ENCODE measurements around the gene PRR5L. TPM values are rescaled to one million over a fixed set of nuclear protein-coding genes. Genes with fewer than 3 reads are reported as not detected.

PRR5L gene
- total and polyA plus RNA-seq, 2 donors (not counting 1 experiment from before 2014, with no cell fraction given) = 4.0 to 5.9 TPM

DNA sequence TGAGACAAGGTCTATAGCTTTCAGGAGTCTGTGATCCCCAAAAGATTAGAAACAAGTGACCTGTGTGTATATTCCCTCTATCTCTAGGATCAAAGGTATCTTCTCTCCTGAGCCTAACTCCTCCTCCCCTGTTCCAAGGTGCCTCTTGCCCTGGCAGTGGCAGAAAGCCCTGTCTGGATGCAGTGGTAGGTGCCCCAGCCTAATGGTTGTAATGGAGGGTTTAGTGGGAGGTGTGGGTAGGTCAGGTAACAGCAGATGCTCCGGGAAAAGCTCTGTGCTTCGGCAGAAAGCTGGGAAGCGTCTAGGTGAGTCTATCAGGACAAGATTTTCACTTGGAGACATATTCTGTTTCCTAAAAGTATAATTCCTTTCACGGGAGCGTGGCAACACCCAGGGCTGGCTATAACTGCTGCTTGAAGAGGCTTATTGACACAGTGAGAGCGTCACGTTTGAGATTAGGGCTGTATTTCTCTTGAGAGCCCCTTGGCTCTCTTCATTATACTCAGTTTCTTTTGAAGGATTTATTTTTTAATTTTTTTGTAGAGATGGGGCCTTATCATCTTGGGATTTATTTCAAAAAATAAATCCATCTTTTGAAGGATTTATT lies 49.5 kb downstream of the PRR5L start:
- ChIA-PET POLR2A (no interaction called here), CTCF (no interaction called here)
- Histone ChIP-seq H2AFZ (ENCODE audit: insufficient read depth, low read depth, low read length, poor library complexity, severe bottlenecking) (no peak overlapping the region), H3K36me3 (replicated peaks in 1 of 2; ENCODE audit: control extremely low read depth in 1 of 2, control insufficient read depth in 1 of 2, extremely low read depth in 1 of 2, insufficient read depth in 2 of 2, low read length in 1 of 2) (no peaks in the 10 kb centered on the region), H3K4me1 (ENCODE audit: control insufficient read depth in 2 of 2, insufficient read depth in 2 of 2, low read length in 2 of 2) (no peaks in the 10 kb centered on the region), H4K20me1 (ENCODE audit: control insufficient read depth, insufficient read depth, low read length, poor library complexity, severe bottlenecking) (no peaks in the 10 kb centered on the region), H3K27ac (ENCODE audit: low read length in 2 of 2) (no peak overlapping the region), H3K79me2 (ENCODE audit: control insufficient read depth, insufficient read depth, low read length) (no peaks in the 10 kb centered on the region), H3K4me3 (ENCODE audit: control extremely low read depth in 1 of 5, extremely low read depth in 1 of 5, insufficient read depth in 1 of 5, low read depth in 2 of 5, low read length in 4 of 5) (no peak overlapping the region), H3K4me2 (replicated peaks; ENCODE audit: low read depth, low read length, poor library complexity, severe bottlenecking) (no peak overlapping the region), H3K9me3 (ENCODE audit: control extremely low read depth in 1 of 3, control insufficient read depth in 2 of 3, insufficient read depth in 1 of 3, low read length in 2 of 3) (no peaks in the 10 kb centered on the region), H3K27me3 (replicated peaks in 1 of 4; ENCODE audit: control extremely low read depth in 1 of 4, control insufficient read depth in 3 of 4, insufficient read depth in 4 of 4, low read length in 3 of 4) (peaks cover 0 to 5% (median 2%) of the 10 kb centered on the region in 4 experiments), H3K9ac (ENCODE audit: low read length) (no peak overlapping the region)
- WGBS (ENCODE audit: insufficient coverage) = 93% methylated on average over 5 of the region's 7 CpGs
- Mint-ChIP-seq H3K4me1 (peaks cover 1% of the 10 kb centered on the region), H3K27ac (no peak overlapping the region), H3K27me3 (peaks cover 22% of the 10 kb centered on the region), H3K4me3 (no peak overlapping the region), H3K9me3 (ENCODE audit: insufficient read depth) (no peaks in the 10 kb centered on the region)
- ATAC-seq (ENCODE audit: low read depth) (no peak), DNase-seq (no peak)
- TF ChIP-seq CTCF (IDR thresholded peaks at IDR 0.05) (no peak), EZH2 (IDR thresholded peaks at IDR 0.05; ENCODE audit: borderline replicate concordance, insufficient read depth, low read depth, low read length, poor library complexity, severe bottlenecking) (no peak)
- intact Hi-C loops (cut with micrococcal nuclease) = no loop called here

DNA sequence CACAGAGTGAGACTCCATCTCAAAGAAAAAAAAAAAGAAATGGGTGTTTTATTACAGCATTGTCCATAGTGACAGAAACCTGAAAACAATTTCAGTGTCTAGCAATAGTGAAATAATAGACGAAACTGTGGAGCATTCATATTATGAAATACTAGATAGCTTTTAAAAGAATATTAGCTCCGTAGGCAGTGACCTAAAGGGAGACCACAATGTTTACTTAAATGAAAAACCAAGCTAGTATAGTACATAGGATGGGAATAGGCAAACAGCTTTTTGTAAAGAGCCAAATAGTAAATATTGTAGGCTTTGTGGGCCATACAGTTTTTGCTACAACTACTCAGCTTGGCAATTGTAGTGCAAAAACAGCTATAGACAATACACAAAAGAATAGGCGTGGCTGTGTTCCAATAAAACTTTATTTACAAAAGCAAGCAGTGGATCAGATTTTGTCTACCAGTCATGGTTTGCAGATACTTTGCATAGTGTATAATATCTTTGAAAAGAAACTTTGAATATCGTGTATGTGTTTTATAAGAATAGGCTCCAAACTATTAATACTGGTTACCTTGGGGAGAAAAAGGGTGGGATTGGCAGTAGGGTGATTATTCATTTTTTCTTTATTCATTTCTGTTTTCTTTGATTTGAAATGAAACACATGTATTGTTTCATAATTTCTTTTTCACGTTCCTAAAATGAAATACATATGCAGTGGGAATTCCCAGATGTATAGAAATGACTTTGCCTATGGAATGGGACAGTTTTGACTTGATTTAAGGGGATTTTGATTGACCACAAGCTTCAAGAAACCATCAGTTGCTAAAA lies 50.7 kb downstream of the PRR5L start:
- H3K9me3 ChIP-seq (ENCODE audit: control extremely low read depth in 1 of 3, control insufficient read depth in 2 of 3, insufficient read depth in 1 of 3, low read length in 2 of 3) = no peaks in the 10 kb centered on the region
- ChIA-PET CTCF (interaction anchor here (0.5 to 1.3 kb wide), 2 partner anchors 40 to 1171 kb away, joined by 3 to 4 read pairs; no protein-coding TSS in a partner anchor), POLR2A (no interaction called here)
- no peak for DNase-seq
- intact Hi-C loops (cut with micrococcal nuclease) = no loop called here
- Mint-ChIP-seq H3K27me3 (peaks cover 15% of the 10 kb centered on the region), H3K4me3 (no peak overlapping the region), H3K27ac (no peak overlapping the region), H3K4me1 (peaks cover 2% of the 10 kb centered on the region), H3K9me3 (ENCODE audit: insufficient read depth) (no peaks in the 10 kb centered on the region)
- no peak overlapping the region for H3K27ac ChIP-seq (ENCODE audit: low read length in 2 of 2)
- H3K4me3 ChIP-seq (ENCODE audit: control extremely low read depth in 1 of 5, extremely low read depth in 1 of 5, insufficient read depth in 1 of 5, low read depth in 2 of 5, low read length in 4 of 5) = no peak overlapping the region
- peaks cover 0 to 5% (median 2%) of the 10 kb centered on the region in 4 experiments for H3K27me3 ChIP-seq (replicated peaks in 1 of 4; ENCODE audit: control extremely low read depth in 1 of 4, control insufficient read depth in 3 of 4, insufficient read depth in 4 of 4, low read length in 3 of 4)
- H3K36me3 ChIP-seq (replicated peaks in 1 of 2; ENCODE audit: control extremely low read depth in 1 of 2, control insufficient read depth in 1 of 2, extremely low read depth in 1 of 2, insufficient read depth in 2 of 2, low read length in 1 of 2) = no peaks in the 10 kb centered on the region
- no peak overlapping the region for H3K9ac ChIP-seq (ENCODE audit: low read length)
- no CpG with 5 or more reads among the region's 5 CpGs for WGBS (ENCODE audit: insufficient coverage)
- no peak for ATAC-seq (ENCODE audit: low read depth)
- no peaks in the 10 kb centered on the region for H3K79me2 ChIP-seq (ENCODE audit: control insufficient read depth, insufficient read depth, low read length)
- no peaks in the 10 kb centered on the region for H4K20me1 ChIP-seq (ENCODE audit: control insufficient read depth, insufficient read depth, low read length, poor library complexity, severe bottlenecking)
- no peak overlapping the region for H2AFZ ChIP-seq (ENCODE audit: insufficient read depth, low read depth, low read length, poor library complexity, severe bottlenecking)
- H3K4me1 ChIP-seq (ENCODE audit: control insufficient read depth in 2 of 2, insufficient read depth in 2 of 2, low read length in 2 of 2) = no peaks in the 10 kb centered on the region
- no peak for TF ChIP-seq EZH2 (IDR thresholded peaks at IDR 0.05; ENCODE audit: borderline replicate concordance, insufficient read depth, low read depth, low read length, poor library complexity, severe bottlenecking)
- TF ChIP-seq CTCF (IDR thresholded peaks at IDR 0.05) = no peak
- no peak overlapping the region for H3K4me2 ChIP-seq (replicated peaks; ENCODE audit: low read depth, low read length, poor library complexity, severe bottlenecking)
